ENCODE measurements around the gene MAGEA11. TPM values are rescaled to one million over a fixed set of nuclear protein-coding genes. Genes with fewer than 3 reads are reported as not detected.

MAGEA11 gene
- total RNA-seq, 4 donors from 2014 or later, result 0.26 TPM; not detected in 3

- Histone ChIP-seq H3K4me1 (no peaks in the 10 kb centered on the region), H3K4me3 (no peak overlapping the region), H3K36me3 (no peaks in the 10 kb centered on the region), H3K27ac (no peak overlapping the region), H3K27me3 (no peaks in the 10 kb centered on the region), H3K9me3 (no peaks in the 10 kb centered on the region)
- DNase-seq (ENCODE audit: low spot score in 2 of 2), result no peak
- WGBS, result 54% methylated on average over 2 of the region's 2 CpGs
- TF ChIP-seq EP300 (IDR thresholded peaks at IDR 0.05), result no peak
- TF ChIP-seq CTCF (IDR thresholded peaks at IDR 0.05), result no peak
- TF ChIP-seq POLR2A (IDR thresholded peaks at IDR 0.05), result no peak
- TF ChIP-seq POLR2AphosphoS5 (IDR thresholded peaks at IDR 0.05), result no peak
Observed at GRCh38 chrX:149699761-149700160, 12.1 kb upstream of the MAGEA11 start.

GRCh38 chrX:149704664-149705063 lies 7.2 kb upstream of the MAGEA11 start:
- Histone ChIP-seq H3K4me3 (no peak overlapping the region), H3K4me1 (no peaks in the 10 kb centered on the region), H3K36me3 (no peaks in the 10 kb centered on the region), H3K9me3 (no peaks in the 10 kb centered on the region), H3K27me3 (no peaks in the 10 kb centered on the region), H3K27ac (no peak overlapping the region)
- no peak for DNase-seq (ENCODE audit: low spot score in 2 of 2)
- no peak for TF ChIP-seq POLR2AphosphoS5 (IDR thresholded peaks at IDR 0.05)
- TF ChIP-seq POLR2A (IDR thresholded peaks at IDR 0.05), result no peak
- TF ChIP-seq CTCF (IDR thresholded peaks at IDR 0.05), result no peak
- no peak for TF ChIP-seq EP300 (IDR thresholded peaks at IDR 0.05)
- WGBS, result 56% methylated on average over 2 of the region's 5 CpGs

GRCh38 chrX:149707147-149707901 lies 4.5 kb upstream of the MAGEA11 start:
- no peak overlapping the region for H3K4me3 ChIP-seq
- TF ChIP-seq POLR2A (IDR thresholded peaks at IDR 0.05) (no peak), CTCF (IDR thresholded peaks at IDR 0.05) (no peak), EP300 (IDR thresholded peaks at IDR 0.05) (no peak), POLR2AphosphoS5 (IDR thresholded peaks at IDR 0.05) (no peak)
- WGBS, result 71% methylated on average over 2 of the region's 2 CpGs
- H3K36me3 ChIP-seq, result no peaks in the 10 kb centered on the region
- H3K27me3 ChIP-seq, result no peaks in the 10 kb centered on the region
- no peaks in the 10 kb centered on the region for H3K9me3 ChIP-seq
- H3K27ac ChIP-seq, result no peak overlapping the region
- DNase-seq (ENCODE audit: low spot score in 2 of 2), result no peak
- H3K4me1 ChIP-seq, result no peaks in the 10 kb centered on the region

GRCh38 chrX:149712831-149713230 lies 971 bp downstream of the MAGEA11 start:
- H3K4me1 ChIP-seq, result no peaks in the 10 kb centered on the region
- no peak for DNase-seq (ENCODE audit: low spot score in 2 of 2)
- H3K9me3 ChIP-seq, result no peaks in the 10 kb centered on the region
- no peak overlapping the region for H3K27ac ChIP-seq
- no peak for TF ChIP-seq EP300 (IDR thresholded peaks at IDR 0.05)
- no peak for TF ChIP-seq POLR2A (IDR thresholded peaks at IDR 0.05)
- no peak for TF ChIP-seq CTCF (IDR thresholded peaks at IDR 0.05)
- TF ChIP-seq POLR2AphosphoS5 (IDR thresholded peaks at IDR 0.05), result no peak
- no peaks in the 10 kb centered on the region for H3K36me3 ChIP-seq
- H3K4me3 ChIP-seq, result no peak overlapping the region
- H3K27me3 ChIP-seq, result no peaks in the 10 kb centered on the region
- 92% methylated on average over 4 of the region's 5 CpGs for WGBS

GRCh38 chrX:149713279-149714050 lies 1.6 kb downstream of the MAGEA11 start:
- H3K36me3 ChIP-seq, result no peaks in the 10 kb centered on the region
- DNase-seq (ENCODE audit: low spot score in 2 of 2), result no peak
- H3K27me3 ChIP-seq, result no peaks in the 10 kb centered on the region
- 61% methylated on average over 5 of the region's 5 CpGs for WGBS
- H3K4me1 ChIP-seq, result no peaks in the 10 kb centered on the region
- H3K27ac ChIP-seq, result no peak overlapping the region
- no peaks in the 10 kb centered on the region for H3K9me3 ChIP-seq
- TF ChIP-seq CTCF (IDR thresholded peaks at IDR 0.05), result no peak
- TF ChIP-seq POLR2AphosphoS5 (IDR thresholded peaks at IDR 0.05), result no peak
- no peak for TF ChIP-seq POLR2A (IDR thresholded peaks at IDR 0.05)
- TF ChIP-seq EP300 (IDR thresholded peaks at IDR 0.05), result no peak
- no peak overlapping the region for H3K4me3 ChIP-seq
